ENCODE measurements around the gene PLEKHA5.

- no peak for TF ChIP-seq CTCF (IDR thresholded peaks at IDR 0.05)
- TF ChIP-seq EZH2phosphoT487 (IDR thresholded peaks at IDR 0.05; ENCODE audit: borderline replicate concordance, low read depth), result no peak
- no peak for TF ChIP-seq EP300 (IDR thresholded peaks at IDR 0.05; ENCODE audit: borderline replicate concordance in 1 of 2, low read depth in 1 of 2, low read length in 1 of 2)
- no peak for TF ChIP-seq SMC3 (IDR thresholded peaks at IDR 0.05; ENCODE audit: low read depth, low read length)
- no peak for TF ChIP-seq MAX (IDR thresholded peaks at IDR 0.05; ENCODE audit: low read depth)
- no peak for TF ChIP-seq USF2 (IDR thresholded peaks at IDR 0.05; ENCODE audit: borderline replicate concordance, low read depth, low read length)
- no peak for TF ChIP-seq POLR2AphosphoS5 (IDR thresholded peaks at IDR 0.05; ENCODE audit: low read depth, low read length)
- TF ChIP-seq TAF1 (IDR thresholded peaks at IDR 0.05; ENCODE audit: borderline replicate concordance, low read depth, low read length), result no peak
Measured at GRCh38 chr12:19095756-19096480, 33.6 kb upstream of the PLEKHA5 start.
